ENCODE results near the gene TSPAN18.

Gene TSPAN18

GRCh38 chr11:44741976-44742375 is 15.2 kb downstream of the TSPAN18 start:
- DNase-seq, result no peak

- DNase-seq, result no peak
Measured at GRCh38 chr11:44742508-44743246, 15.9 kb downstream of the TSPAN18 start.

DNA sequence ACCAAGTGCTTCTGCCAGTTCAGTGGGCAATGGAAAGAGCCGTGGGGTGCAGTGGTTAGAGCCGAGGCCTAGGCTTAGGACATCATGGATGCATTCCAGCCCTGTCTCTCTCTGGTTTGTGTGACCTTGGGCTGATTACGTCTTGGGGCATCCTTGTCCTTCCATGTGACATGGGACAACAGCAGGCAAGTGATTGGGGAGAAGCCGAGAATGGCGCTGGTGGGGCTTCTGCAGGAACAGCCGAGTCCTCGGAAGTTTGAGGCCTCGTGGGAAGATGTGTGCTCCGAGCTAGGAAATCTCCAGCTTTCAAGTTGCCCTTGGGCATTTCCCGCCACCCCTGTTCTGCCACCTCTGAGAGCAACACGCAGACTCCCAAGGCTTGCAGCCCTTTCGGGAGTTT is 16.6 kb downstream of the TSPAN18 start:
- no peak for DNase-seq

GRCh38 chr11:44743959-44744557 is 17.3 kb downstream of the TSPAN18 start:
- no peak for DNase-seq

DNA sequence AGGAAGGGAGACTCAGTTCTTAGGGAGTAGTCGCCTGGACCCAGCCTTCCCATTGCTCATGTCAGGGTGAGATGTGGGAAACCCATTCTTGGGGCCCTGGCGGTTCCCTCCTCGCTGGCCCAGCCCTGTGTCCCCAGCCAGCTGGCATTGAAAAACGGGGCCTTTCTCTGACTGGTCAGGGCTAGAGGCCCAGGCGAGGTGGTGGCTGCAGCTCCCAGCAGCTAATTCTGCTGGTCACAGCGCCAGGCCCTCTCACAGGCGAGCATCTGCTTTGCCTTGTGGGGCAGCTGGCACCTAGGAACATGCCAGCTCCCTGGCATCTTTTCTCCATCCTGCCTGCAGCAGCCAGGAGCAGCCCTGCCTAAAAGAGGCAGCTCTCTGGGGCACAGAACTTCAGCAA is 20.1 kb downstream of the TSPAN18 start:
- DNase-seq, result no peak

- DNase-seq, result no peak
Measured at GRCh38 chr11:44747316-44747715, 20.6 kb downstream of the TSPAN18 start.

GRCh38 chr11:44747836-44748235 is 21.1 kb downstream of the TSPAN18 start:
- DNase-seq, result no peak

DNA sequence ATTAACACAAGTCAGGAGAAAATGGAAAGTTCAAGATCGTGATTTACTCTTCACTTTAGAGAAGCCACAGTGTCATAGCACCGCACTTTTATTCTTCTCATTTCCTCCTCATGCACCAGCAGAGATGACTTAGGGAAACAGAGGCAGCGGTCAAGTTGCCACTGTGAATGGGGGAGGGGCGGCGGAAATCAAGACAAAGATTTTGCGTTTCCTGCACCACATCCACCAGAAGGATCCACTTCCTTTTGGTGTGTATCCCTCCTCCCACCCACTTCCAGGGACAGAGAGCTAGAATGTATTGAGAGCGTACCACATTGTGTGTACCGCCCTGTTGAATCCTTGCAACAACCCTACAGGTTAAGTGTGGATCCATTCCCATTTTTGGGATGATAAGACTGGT is 21.8 kb downstream of the TSPAN18 start:
- no peak for DNase-seq

GRCh38 chr11:44749189-44749588 is 22.4 kb downstream of the TSPAN18 start:
- no peak for DNase-seq

DNA sequence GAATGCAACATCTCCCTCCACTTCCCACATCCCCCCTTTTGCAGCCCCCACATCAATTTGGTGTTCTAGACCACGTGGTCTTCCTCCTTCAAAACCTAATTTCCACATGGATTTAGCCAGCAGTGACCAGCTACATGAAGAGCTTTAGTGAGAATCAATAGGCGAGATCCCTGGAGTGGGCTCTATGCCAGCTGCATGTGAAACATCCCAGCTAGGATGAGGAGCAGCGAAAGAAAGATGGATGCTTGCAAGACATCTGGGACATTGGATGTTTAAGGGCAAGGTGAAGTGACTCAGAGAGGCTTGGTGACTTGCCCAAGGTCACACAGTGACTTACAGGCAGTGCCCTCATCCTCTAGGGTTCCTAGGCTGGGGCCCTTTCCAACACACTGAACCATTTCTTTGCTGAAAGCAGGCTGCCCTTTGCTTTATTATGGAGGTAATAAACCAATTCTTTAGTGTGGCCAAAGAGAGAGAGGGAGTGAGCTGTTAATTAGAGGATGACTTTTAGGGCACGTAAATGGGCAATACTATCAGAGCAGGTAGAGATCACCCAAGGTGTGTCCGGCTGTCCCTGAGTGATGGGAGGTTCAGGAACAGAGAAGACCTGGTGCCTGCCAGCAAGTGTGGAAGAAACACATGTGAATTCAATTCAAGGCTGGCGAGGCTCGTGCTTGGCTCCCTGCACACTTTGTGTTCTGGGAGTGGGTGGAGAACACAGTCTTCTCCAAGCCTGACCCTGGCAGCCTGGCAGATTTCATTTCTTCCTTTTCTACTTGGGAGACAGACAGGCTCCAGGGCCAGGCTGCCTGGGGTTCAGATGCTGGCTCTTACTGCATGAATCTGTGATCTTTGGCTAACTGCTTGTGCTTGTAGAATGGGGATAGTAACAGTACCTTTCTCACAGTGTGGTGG is 24.0 kb downstream of the TSPAN18 start:
- DNase-seq, result no peak

GRCh38 chr11:44752300-44752699 is 25.5 kb downstream of the TSPAN18 start:
- DNase-seq, result no peak

DNA sequence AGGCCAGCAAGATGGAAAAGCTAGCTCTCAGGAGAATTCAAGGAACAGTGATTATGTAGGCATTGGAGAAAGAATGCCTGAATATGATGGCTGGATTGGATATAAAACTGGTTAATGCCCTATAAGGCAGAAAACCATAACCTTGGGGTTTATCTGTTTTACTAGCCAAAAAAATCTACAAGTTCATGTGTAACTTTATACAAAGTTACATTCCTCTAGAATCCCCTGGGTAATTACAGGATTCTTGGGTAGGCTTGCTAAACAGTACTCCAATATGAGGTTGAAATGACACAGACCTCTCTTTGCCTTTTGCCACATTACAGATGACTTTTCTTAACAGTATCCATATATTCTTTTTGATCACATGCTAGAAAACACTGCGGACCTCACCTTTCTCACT is 26.0 kb downstream of the TSPAN18 start:
- DNase-seq, result no peak

DNA sequence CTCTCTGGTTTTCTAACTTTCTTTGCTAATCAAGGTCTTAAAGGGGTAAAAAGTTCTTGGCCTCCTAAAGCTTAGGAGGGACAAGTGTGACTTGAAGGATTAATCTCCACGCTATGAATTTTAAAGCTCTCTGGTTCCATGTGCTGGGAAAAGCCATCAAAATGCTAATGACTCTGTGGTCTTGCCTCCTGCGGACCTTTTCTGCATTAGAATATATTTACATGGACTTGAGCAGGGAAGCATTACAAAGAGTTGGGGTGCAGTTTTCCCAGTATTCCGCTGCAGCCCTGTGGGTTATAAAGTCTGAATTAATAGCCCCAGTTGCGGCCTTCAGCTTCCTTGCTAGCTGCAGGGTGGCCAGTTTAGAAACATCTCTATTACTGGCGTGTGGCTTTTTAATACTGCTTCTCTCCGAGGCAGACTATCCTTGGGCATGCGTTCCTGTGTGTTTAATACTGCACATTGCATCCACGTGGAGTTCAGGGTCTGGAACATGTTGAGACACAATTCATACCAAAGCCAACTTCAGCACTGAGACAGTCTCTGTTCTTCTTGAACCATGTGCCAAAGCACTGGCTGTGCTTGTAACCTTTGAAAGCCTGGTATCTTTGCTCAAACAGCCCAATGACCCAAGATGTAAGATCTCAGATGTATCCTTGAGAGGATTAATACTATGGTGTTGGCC is 27.3 kb downstream of the TSPAN18 start:
- no peak for DNase-seq

GRCh38 chr11:44754876-44755555 is 28.3 kb downstream of the TSPAN18 start:
- DNase-seq, result no peak

DNA sequence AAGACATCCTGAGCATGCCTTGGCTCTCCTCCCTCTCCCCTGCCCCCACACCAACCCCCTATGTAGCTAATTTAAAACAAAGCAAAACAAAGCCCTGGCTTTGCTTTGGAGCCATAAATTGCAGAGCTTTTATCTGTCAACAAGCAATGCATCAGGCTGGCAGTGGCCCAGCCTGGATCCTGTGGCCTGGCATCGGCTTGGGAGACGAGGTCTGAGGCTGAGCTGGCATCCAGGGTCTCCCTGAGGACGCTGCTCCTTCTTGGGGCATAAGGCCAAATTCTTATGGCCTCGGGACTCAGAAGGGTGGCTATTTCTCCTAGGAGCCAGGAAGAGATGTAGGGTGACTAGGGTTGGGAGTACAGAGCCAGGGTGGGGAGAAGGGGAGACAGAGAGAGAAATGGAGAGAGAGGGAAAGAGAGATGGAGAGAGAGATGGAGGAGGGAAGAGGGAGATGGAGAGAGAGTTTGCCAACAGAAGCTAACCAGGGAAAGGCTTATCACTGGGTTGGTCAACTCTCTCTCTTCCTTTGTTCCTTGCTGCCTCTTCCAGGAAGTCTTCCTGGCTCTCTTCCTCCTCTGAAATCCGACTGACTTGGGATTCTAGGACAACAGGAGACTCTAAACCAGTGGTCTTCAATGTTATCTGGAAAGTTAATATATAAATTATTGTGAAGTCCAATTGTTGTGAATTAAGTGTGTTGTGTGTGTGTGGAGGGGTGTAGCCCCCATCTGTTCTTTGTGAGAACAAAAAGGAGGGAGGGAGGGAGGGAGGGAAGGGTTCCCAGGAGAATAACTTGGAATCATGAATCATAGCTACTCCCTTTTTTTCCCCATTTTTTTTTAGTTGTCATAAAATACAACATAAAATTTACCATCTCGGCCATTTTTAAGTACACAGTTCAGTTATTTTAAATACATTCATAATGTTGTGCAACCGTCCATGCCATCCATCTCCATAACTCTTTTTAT is 29.1 kb downstream of the TSPAN18 start:
- DNase-seq, result no peak

GRCh38 chr11:44758983-44759382 is 32.2 kb downstream of the TSPAN18 start:
- DNase-seq, result no peak

GRCh38 chr11:44759743-44760476 is 33.1 kb downstream of the TSPAN18 start:
- DNase-seq, result no peak

DNA sequence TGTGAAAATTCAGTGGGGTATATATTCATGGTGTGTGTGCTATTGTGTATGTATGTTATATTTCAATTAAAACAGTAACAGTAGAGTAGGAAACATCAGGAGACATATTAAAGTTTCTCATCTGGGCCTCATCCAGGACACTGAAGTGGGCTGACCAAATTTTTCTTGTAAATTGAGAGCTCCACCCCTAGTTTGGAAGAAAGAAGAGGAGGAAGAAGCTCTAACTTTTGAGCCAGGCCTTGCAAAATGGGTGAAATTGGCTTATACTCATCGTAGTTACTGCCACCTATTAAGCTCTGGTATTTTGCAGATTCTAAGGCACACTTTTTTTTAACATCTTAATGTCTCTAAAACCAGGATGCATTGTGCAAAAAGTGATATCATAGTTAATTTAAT is 33.7 kb downstream of the TSPAN18 start:
- no peak for DNase-seq

- DNase-seq, result no peak
Measured at GRCh38 chr11:44760917-44761550, 34.3 kb downstream of the TSPAN18 start.

GRCh38 chr11:44761551-44761961 is 34.8 kb downstream of the TSPAN18 start:
- no peak for DNase-seq
